NB4 (cell line): ENCODE data around the gene OR4X2.

Experiments
- CTCF ChIP-seq: IDR thresholded peaks from one replicate; pipeline ENCODE4 v1.5.1; 2012; ENCODE audit warnings: low read depth, low read length
- MYC ChIP-seq: IDR thresholded peaks from 2 replicates; pipeline ENCODE4 v1.6.1; 2011; ENCODE audit warnings: low read depth, low read length

- TF ChIP-seq CTCF (no peak), MYC (no peak)
Measured at GRCh38 chr11:48261600-48261999, 16.7 kb downstream of the OR4X2 start.
